ENCODE data around the gene ZNF12. TPM values are rescaled to one million over a fixed set of nuclear protein-coding genes. Genes with fewer than 3 reads are reported as not detected.
"Not testable (repeated sequence)": the region's sequence is repeated elsewhere in the genome, so short reads cannot be mapped to it uniquely, and the experiment has no call there.

The ZNF12 gene
- total RNA-seq (24.7 TPM), polyA plus RNA-seq (21.5 TPM)
- long read RNA-seq, donor 1, full-length matches to known transcripts = 2 of 2 reads
- long read RNA-seq, donor 1, partial matches to known transcripts = 0 of 2 reads
- long read RNA-seq, donor 1, other reads (novel, unspliced or antisense) = 0 of 2 reads
- long read RNA-seq, donor 2 = 0 reads
- long read RNA-seq, donor 3, full-length matches to known transcripts = 10 of 10 reads
- long read RNA-seq, donor 3, partial matches to known transcripts = 0 of 10 reads
- long read RNA-seq, donor 3, other reads (novel, unspliced or antisense) = 0 of 10 reads
- long read RNA-seq, donor 4, full-length matches to known transcripts = 7 of 7 reads
- long read RNA-seq, donor 4, partial matches to known transcripts = 0 of 7 reads
- long read RNA-seq, donor 4, other reads (novel, unspliced or antisense) = 0 of 7 reads
- long read RNA-seq, donor 5, full-length matches to known transcripts = 17 of 17 reads
- long read RNA-seq, donor 5, partial matches to known transcripts = 0 of 17 reads
- long read RNA-seq, donor 5, other reads (novel, unspliced or antisense) = 0 of 17 reads
- long read RNA-seq, donor 6, full-length matches to known transcripts = 2 of 2 reads
- long read RNA-seq, donor 6, partial matches to known transcripts = 0 of 2 reads
- long read RNA-seq, donor 6, other reads (novel, unspliced or antisense) = 0 of 2 reads
- long read RNA-seq, donor 7, full-length matches to known transcripts = 10 of 10 reads
- long read RNA-seq, donor 7, partial matches to known transcripts = 0 of 10 reads
- long read RNA-seq, donor 7, other reads (novel, unspliced or antisense) = 0 of 10 reads
- long read RNA-seq, donor 8, full-length matches to known transcripts = 2 of 2 reads
- long read RNA-seq, donor 8, partial matches to known transcripts = 0 of 2 reads
- long read RNA-seq, donor 8, other reads (novel, unspliced or antisense) = 0 of 2 reads
- long read RNA-seq, donor 9, full-length matches to known transcripts = 5 of 5 reads
- long read RNA-seq, donor 9, partial matches to known transcripts = 0 of 5 reads
- long read RNA-seq, donor 9, other reads (novel, unspliced or antisense) = 0 of 5 reads
- long read RNA-seq, donor 10, full-length matches to known transcripts = 6 of 6 reads
- long read RNA-seq, donor 10, partial matches to known transcripts = 0 of 6 reads
- long read RNA-seq, donor 10, other reads (novel, unspliced or antisense) = 0 of 6 reads

DNA sequence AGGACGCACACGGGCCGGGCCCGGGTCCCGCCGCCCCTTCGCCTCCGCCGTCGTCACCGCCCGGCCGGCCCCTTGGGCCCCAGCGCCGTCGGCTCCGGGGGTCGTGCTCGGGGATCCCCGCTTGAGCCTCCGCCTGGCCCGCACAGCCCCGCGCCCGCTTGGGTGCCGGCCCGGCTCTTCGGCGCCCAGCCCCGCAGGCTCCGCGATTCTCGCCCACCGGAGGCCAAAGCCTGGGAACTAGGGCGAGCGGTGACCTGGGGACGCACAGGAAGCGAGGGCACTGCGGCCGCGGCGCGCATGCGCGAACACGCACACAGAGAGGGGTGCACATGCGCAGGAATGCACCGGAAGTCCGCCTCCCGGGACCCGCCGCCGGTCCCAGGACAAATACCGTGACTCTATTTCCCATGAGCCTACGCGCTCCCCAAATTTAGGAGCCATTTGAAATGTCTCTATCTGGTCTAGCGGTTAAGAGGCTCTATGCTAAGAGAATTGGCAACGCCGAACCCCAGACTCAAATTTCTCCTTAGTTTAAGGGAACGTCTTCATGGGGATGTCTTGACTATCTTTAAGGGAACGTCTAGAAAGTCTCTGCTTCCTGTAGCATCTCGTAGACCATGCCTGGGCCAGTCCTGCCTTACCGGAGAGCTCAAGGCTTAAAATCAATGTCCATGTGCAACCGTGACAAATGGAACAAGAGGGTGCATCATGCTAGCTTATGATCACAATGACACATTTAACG, at the start of gene ZNF12:
TSS of gene ZNF12 (minus strand) at position 282 of the 742 bp plus-strand sequence. CDS start 1,774 bp downstream, outside the sequence.
- Histone ChIP-seq H3K9me3 (ENCODE audit: control insufficient read depth in 2 of 2, insufficient read depth in 1 of 2, low read length in 1 of 2) (no peaks in the 10 kb centered on the region), H3K4me3 (ENCODE audit: low read length in 2 of 2) (peak within 1 kb of the TSS; percentile 90 to 92), H3K36me3 (ENCODE audit: control insufficient read depth in 2 of 2, insufficient read depth in 2 of 2, low read length in 1 of 2) (peaks cover 16 to 21% of the 10 kb centered on the region in 2 donors), H3K27me3 (ENCODE audit: control insufficient read depth in 2 of 2, insufficient read depth in 1 of 2, low read length in 1 of 2) (peaks cover 0 to 2% of the 10 kb centered on the region in 2 donors), H3K4me1 (ENCODE audit: control insufficient read depth in 2 of 2, insufficient read depth in 2 of 2, low read length in 2 of 2) (peaks cover 9 to 11% of the 10 kb centered on the region in 2 donors), H3K27ac (ENCODE audit: low read depth in 1 of 2, low read length in 1 of 2) (peak within 1 kb of the TSS; percentile 76 to 86)
- WGBS = 1% methylated on average over 65 of the region's 65 CpGs
- DNase-seq (ENCODE audit: low read depth in 6 of 9, low spot score in 9 of 9) = peak; percentile 87 to 97 (median 93)

DNA sequence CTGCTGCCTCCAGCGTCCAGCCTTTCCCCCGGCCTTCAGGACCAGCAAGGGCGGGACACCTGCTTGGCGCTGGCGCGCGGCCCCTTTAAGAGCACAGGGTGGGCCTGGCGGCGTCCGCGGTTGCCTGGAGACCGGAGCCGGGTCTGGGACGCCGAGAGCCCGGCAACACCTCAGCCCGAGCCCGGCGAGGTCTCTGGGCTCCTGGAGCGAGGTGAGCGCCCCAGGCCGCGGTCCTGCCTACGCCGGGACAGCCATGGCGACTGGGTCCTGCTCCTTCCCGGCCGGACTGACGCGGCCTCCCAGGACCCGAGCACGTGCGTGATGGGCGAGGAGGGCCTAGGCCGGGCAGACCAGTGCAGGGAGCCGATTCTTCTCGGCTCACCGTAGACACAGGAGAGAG, 47.2 kb upstream of the ZNF12 start, which contains the start of gene RSPH10B2:
TSS of gene RSPH10B2 (plus strand) at position 140 of the 400 bp plus-strand sequence. CDS start 3,575 bp downstream, outside the sequence.
- not testable (repeated sequence) for H3K27me3 ChIP-seq (ENCODE audit: control insufficient read depth in 2 of 2, insufficient read depth in 1 of 2, low read length in 1 of 2); H3K4me3 ChIP-seq (ENCODE audit: low read length in 2 of 2); DNase-seq (ENCODE audit: low read depth in 6 of 9, low spot score in 9 of 9); H3K4me1 ChIP-seq (ENCODE audit: control insufficient read depth in 2 of 2, insufficient read depth in 2 of 2, low read length in 2 of 2); H3K36me3 ChIP-seq (ENCODE audit: control insufficient read depth in 2 of 2, insufficient read depth in 2 of 2, low read length in 1 of 2); H3K9me3 ChIP-seq (ENCODE audit: control insufficient read depth in 2 of 2, insufficient read depth in 1 of 2, low read length in 1 of 2); H3K27ac ChIP-seq (ENCODE audit: low read depth in 1 of 2, low read length in 1 of 2)
- WGBS = 26% methylated on average over 24 of the region's 38 CpGs

DNA sequence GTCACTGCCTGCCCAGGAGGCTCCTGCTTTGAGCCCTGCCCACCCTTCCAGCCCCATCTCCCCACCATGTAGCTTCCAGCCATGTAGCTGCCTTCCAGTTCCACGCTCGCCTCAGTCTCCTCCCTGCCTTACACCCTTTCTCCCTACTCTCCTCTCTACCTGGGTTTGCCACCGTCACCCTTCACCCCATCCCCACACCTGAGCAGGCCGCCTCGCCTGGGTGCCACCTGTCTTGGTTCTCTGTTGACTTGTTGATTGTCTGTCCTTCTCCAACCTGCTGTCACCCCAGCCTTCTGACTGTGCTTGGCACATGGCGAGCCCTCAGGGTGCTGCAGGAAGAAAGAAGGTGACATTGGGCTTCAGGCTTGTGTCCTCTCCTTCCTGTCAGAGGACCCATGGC, 43.4 kb upstream of the ZNF12 start:
- H3K27ac ChIP-seq (ENCODE audit: low read depth in 1 of 2, low read length in 1 of 2); H3K9me3 ChIP-seq (ENCODE audit: control insufficient read depth in 2 of 2, insufficient read depth in 1 of 2, low read length in 1 of 2); H3K36me3 ChIP-seq (ENCODE audit: control insufficient read depth in 2 of 2, insufficient read depth in 2 of 2, low read length in 1 of 2); DNase-seq (ENCODE audit: low read depth in 6 of 9, low spot score in 9 of 9); H3K4me1 ChIP-seq (ENCODE audit: control insufficient read depth in 2 of 2, insufficient read depth in 2 of 2, low read length in 2 of 2); H3K27me3 ChIP-seq (ENCODE audit: control insufficient read depth in 2 of 2, insufficient read depth in 1 of 2, low read length in 1 of 2); H3K4me3 ChIP-seq (ENCODE audit: low read length in 2 of 2): not testable (repeated sequence)
- 99% methylated on average over 3 of the region's 6 CpGs for WGBS

DNA sequence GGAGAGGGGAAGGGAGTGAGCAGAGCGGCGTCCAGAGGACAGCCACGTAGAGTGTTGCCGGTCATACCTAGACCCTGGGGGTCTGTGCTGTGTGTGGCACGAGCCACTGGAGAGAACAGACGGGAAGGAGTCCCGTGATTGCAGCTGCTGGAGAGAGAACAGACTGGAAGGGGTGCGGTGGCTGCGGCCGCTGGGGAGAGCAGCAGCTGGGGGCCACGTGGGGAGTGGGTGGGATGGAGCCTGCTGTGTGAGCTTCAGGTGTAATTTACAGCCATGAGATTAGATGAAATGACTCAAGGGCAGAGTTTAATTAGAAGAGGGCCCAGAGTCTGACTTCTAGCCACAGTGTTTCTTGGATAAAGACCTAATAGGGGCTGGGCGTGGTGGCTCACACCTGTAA, 42.6 kb upstream of the ZNF12 start:
- DNase-seq (ENCODE audit: low read depth in 6 of 9, low spot score in 9 of 9); H3K4me3 ChIP-seq (ENCODE audit: low read length in 2 of 2); H3K27ac ChIP-seq (ENCODE audit: low read depth in 1 of 2, low read length in 1 of 2); H3K36me3 ChIP-seq (ENCODE audit: control insufficient read depth in 2 of 2, insufficient read depth in 2 of 2, low read length in 1 of 2); H3K4me1 ChIP-seq (ENCODE audit: control insufficient read depth in 2 of 2, insufficient read depth in 2 of 2, low read length in 2 of 2); H3K27me3 ChIP-seq (ENCODE audit: control insufficient read depth in 2 of 2, insufficient read depth in 1 of 2, low read length in 1 of 2); H3K9me3 ChIP-seq (ENCODE audit: control insufficient read depth in 2 of 2, insufficient read depth in 1 of 2, low read length in 1 of 2): not testable (repeated sequence)
- 99% methylated on average over 6 of the region's 12 CpGs for WGBS

DNA sequence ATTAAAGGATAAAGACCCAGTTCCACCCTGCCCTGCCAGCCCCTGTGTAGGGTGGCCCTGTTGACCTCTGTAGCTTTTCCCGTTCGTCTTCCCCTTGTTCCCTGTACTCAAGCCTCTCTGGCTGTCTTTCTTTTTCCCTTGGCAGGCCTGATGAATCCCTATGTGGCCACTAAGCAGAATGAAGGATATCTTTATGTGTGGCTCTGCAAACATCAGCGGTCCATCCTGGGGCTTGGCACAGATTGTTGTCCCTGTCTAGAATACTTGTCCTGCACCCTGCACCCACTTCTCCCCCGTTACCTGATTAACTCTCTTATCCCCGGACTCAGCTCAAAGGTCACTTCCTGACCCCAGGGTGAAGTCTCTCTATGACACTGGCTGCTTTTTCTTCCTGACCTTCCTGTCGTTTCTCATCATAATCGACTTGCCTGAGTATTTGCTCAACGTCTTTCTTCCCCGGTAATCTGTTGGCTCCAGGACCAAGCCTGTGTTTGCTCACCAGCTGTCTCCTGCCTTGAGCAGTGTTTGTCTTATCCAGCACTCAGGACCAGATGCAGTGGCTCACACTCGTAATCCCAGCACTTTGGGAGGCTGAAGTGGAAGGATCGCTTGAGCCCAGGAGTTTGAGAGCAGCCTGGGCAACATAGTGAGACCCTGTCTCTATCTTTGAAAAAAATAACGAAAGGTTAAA, 37.8 kb upstream of the ZNF12 start:
- not testable (repeated sequence) for H3K27ac ChIP-seq (ENCODE audit: low read depth in 1 of 2, low read length in 1 of 2); H3K9me3 ChIP-seq (ENCODE audit: control insufficient read depth in 2 of 2, insufficient read depth in 1 of 2, low read length in 1 of 2); H3K4me3 ChIP-seq (ENCODE audit: low read length in 2 of 2); DNase-seq (ENCODE audit: low read depth in 6 of 9, low spot score in 9 of 9); H3K36me3 ChIP-seq (ENCODE audit: control insufficient read depth in 2 of 2, insufficient read depth in 2 of 2, low read length in 1 of 2); H3K4me1 ChIP-seq (ENCODE audit: control insufficient read depth in 2 of 2, insufficient read depth in 2 of 2, low read length in 2 of 2); H3K27me3 ChIP-seq (ENCODE audit: control insufficient read depth in 2 of 2, insufficient read depth in 1 of 2, low read length in 1 of 2)
- 100% methylated on average over 1 of the region's 12 CpGs for WGBS

DNA sequence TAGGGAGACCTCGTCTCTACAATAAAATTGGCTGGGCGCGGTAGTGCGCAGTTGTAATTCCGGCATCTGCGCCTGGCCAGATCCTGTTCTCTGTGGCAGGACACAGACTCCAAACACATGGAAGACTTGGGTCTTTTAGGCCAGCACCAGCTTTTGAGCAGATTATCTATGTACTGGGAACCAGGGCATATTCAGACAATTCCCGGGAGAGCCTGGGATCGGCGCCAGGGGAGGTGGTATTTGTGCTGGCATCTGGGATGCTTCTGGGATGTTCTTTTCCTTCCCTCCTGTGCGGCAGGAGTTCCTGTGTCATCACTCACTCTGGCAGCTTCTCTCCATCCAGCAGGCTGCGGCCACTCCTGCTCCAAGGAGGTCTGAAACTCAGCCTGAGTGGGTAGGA, 31.7 kb upstream of the ZNF12 start:
- H3K4me1 ChIP-seq (ENCODE audit: control insufficient read depth in 2 of 2, insufficient read depth in 2 of 2, low read length in 2 of 2); H3K27me3 ChIP-seq (ENCODE audit: control insufficient read depth in 2 of 2, insufficient read depth in 1 of 2, low read length in 1 of 2); DNase-seq (ENCODE audit: low read depth in 6 of 9, low spot score in 9 of 9); H3K4me3 ChIP-seq (ENCODE audit: low read length in 2 of 2); H3K9me3 ChIP-seq (ENCODE audit: control insufficient read depth in 2 of 2, insufficient read depth in 1 of 2, low read length in 1 of 2); H3K27ac ChIP-seq (ENCODE audit: low read depth in 1 of 2, low read length in 1 of 2): not testable (repeated sequence)
- peaks cover 27 to 30% of the 10 kb centered on the region in 2 donors for H3K36me3 ChIP-seq (ENCODE audit: control insufficient read depth in 2 of 2, insufficient read depth in 2 of 2, low read length in 1 of 2)
- WGBS = 98% methylated on average over 6 of the region's 11 CpGs

DNA sequence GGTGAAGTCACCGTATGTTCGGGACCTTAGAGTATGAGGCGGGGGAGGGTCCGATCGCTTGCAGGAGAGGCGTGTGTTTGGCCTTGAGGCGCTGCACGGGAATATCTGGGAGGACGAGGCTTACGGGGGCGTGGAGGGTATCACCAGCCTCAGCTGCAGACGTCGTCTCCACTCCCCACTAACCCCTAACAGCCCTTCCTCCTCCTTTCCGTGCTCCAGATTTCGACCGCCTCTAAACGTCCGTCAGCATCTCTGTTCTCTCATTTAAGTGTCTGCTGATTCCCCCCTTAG, 23.5 kb upstream of the ZNF12 start:
- peak overlapping the region; percentile 69 to 99 for H3K4me3 ChIP-seq (ENCODE audit: low read length in 2 of 2)
- H3K9me3 ChIP-seq (ENCODE audit: control insufficient read depth in 2 of 2, insufficient read depth in 1 of 2, low read length in 1 of 2) = peaks cover 0 to 2% of the 10 kb centered on the region in 2 donors
- peaks cover 19 to 20% of the 10 kb centered on the region in 2 donors for H3K36me3 ChIP-seq (ENCODE audit: control insufficient read depth in 2 of 2, insufficient read depth in 2 of 2, low read length in 1 of 2)
- no peaks in the 10 kb centered on the region for H3K27me3 ChIP-seq (ENCODE audit: control insufficient read depth in 2 of 2, insufficient read depth in 1 of 2, low read length in 1 of 2)
- peak in 1 of 9 donors; percentile 16 for DNase-seq (ENCODE audit: low read depth in 6 of 9, low spot score in 9 of 9)
- peaks cover 5 to 8% of the 10 kb centered on the region in 2 donors for H3K4me1 ChIP-seq (ENCODE audit: control insufficient read depth in 2 of 2, insufficient read depth in 2 of 2, low read length in 2 of 2)
- peak overlapping the region in 1 of 2 donors; percentile 7 for H3K27ac ChIP-seq (ENCODE audit: low read depth in 1 of 2, low read length in 1 of 2)
- WGBS = 4% methylated on average over 18 of the region's 18 CpGs

Measured in thymus (tissue), 14 donors.